Subcutaneous adipose tissue (tissue), 4 donors: ENCODE data around the gene ASCL4. TPM values are rescaled to one million over a fixed set of nuclear protein-coding genes. Genes with fewer than 3 reads are reported as not detected.

ENCODE experiments used
- total RNA-seq, 4 donors: library from RNA; depleted of rRNA; stranded (reverse); fragments of >200 nt; gene quantifications; one replicate each; pipeline ENCODE4 v1.1.0, GENCODE V29; 2016
- TF ChIP-seq, protein P1 (sequence below): fragments of 450-650 bp; IDR thresholded peaks from one replicate; pipeline ENCODE4 v1.5.1; 2016; ENCODE audit warnings: low read depth, mild to moderate bottlenecking, control low read depth, antibody characterized with exemption, moderate library complexity

Gene ASCL4
- total RNA-seq, 4 donors from 2014 or later = 0.17 TPM; not detected in 3

DNA sequence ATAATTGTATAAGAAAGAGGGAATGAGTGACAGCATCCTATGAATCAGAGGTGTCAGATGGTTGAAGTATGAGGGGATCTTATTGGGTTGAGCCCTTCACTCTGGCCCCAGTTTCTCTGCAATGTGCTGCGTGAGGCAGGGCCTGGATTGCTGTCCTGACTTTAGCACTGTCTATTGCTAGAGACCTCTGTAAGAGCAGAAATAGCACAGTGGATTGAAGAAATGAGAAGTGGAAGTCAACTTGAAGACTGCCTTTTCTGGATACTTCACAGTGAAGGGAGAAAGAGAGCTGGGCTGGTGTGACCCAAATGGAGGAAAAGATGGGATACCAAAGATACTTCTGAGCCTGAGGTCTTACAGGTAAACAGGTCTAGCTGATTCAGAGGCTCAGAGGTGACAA, 5.8 kb downstream of the ASCL4 start:
- TF ChIP-seq, protein P1, sequence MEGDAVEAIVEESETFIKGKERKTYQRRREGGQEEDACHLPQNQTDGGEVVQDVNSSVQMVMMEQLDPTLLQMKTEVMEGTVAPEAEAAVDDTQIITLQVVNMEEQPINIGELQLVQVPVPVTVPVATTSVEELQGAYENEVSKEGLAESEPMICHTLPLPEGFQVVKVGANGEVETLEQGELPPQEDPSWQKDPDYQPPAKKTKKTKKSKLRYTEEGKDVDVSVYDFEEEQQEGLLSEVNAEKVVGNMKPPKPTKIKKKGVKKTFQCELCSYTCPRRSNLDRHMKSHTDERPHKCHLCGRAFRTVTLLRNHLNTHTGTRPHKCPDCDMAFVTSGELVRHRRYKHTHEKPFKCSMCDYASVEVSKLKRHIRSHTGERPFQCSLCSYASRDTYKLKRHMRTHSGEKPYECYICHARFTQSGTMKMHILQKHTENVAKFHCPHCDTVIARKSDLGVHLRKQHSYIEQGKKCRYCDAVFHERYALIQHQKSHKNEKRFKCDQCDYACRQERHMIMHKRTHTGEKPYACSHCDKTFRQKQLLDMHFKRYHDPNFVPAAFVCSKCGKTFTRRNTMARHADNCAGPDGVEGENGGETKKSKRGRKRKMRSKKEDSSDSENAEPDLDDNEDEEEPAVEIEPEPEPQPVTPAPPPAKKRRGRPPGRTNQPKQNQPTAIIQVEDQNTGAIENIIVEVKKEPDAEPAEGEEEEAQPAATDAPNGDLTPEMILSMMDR = no peak

- TF ChIP-seq, protein P1 = no peak
Observed at GRCh38 chr12:107782067-107782466, 7.6 kb downstream of the ASCL4 start.

DNA sequence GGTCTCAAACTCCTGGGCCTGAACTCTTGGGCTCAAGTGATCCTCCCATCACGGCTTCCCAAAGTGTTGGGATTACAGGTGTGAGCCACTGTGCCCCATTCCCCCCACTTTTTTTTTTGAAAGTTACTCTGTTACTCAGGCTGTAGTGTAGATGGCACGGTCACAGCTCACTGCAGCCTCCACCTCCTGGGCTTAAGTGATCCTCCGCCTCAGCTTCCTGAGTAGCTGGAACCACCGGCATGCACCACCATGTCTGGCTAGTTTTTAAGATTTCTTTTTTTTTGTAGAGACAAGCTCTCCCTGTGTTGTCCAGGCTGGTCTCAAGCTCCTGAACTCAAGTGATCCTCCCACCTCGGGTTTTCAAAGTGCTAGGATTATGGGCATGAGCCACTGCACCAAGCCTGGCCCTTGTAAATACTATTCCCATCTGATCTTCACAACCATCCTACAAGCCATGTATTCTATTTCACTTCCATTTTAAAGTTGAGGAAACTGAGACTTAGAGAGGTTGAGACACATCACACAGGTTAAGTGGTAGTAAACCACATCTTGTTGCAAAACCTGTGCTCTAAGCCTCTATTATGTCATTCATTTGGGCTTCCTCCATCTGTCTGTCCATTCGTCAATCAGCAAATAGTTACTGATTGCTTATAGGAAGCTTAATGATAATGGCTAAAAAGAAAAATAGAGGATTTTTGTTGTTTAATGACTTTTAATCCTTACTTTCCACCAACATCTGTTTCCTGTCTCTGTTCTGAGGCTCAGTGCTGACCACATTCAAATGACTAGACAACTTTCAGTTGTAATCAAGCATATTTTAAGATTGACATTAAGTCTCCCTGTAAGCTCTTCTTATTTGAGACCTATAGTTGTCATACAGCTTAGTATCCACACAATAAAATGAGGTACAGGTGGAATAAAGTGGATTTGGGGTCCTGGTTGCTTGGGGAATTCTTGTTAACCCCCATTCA, 9.2 kb downstream of the ASCL4 start:
- TF ChIP-seq, protein P1 = no peak

GRCh38 chr12:107788281-107788680, 13.8 kb downstream of the ASCL4 start:
- TF ChIP-seq, protein P1 = no peak

DNA sequence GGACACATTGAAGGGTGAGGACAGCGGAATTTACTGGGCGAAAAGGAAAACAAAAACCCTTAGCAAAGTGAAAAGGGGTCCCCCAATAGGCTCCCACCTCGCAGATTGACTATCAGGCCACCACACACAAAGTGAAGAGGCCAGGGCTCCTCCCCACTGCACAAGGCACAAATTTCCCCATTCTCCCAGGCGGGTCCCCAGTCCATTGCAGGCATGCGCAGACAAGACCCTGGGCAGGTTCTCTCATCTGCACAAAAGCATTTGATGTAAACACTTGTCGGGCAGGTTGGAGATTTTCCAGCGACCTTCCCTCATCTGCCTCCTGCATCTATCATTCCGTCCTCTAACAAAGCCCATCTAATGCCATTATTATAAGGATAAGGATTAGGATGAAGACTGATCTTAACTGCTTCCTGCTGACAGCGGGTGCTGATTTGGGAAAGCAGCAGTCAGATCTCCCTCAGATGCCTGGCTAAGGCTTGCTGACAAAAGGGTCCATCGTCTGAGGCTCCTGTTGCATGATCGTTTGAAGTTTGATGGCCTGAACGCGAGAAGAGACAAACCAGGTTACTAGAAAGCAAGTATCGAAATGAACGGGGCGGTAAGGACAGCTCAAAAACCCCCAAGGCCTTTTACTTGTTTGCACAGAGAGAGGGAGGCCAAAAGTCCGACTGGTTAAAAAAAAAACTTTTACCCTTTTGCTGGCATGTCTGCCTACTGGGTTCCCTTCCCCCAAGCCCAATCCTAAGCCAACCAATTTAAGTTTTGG, 14.4 kb downstream of the ASCL4 start:
- TF ChIP-seq, protein P1 = no peak

DNA sequence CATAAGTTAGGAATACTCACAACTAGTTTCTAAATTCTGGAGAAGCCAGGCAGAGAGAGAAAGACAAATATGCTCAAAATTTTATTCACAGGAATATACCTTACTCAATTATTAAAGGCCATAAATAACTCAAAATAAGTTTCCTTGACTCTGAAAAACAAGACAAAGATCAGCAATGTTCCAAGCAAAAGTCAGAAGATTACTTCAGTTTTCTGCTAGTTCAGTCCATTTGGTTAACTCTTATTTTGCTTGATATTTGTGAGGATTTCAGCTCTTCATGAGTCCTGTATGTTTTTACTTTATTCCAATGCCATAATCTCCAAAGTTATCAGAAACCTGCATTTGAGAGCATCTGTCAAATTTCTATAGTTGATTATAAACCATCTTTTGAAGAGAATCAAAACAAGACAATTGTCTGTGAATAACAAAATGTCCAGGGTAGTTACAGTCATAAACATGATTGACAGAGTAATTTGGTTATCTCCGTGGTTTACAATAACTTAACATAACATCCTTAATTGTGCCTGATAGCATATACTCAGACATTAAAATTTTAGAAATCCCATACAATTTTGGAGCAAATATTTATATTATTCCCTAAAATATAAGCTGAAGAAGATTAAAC, 17.1 kb downstream of the ASCL4 start:
- TF ChIP-seq, protein P1 = no peak
